GM10266 (cell line): ENCODE measurements around the gene ZNF276.

Source experiments
- DNase-seq: peaks from one replicate; pipeline ENCODE4 v3.0.0; 2012; ENCODE audit errors: extremely low spot score
- TF ChIP-seq, protein P1 (sequence below): IDR thresholded peaks from 2 replicates; pipeline ENCODE4 v1.5.1; 2012; ENCODE audit warnings: mild to moderate bottlenecking, low read depth; ENCODE audit not compliant: control insufficient read depth, insufficient read depth; ENCODE audit errors: missing control alignments

ZNF276 gene

DNA sequence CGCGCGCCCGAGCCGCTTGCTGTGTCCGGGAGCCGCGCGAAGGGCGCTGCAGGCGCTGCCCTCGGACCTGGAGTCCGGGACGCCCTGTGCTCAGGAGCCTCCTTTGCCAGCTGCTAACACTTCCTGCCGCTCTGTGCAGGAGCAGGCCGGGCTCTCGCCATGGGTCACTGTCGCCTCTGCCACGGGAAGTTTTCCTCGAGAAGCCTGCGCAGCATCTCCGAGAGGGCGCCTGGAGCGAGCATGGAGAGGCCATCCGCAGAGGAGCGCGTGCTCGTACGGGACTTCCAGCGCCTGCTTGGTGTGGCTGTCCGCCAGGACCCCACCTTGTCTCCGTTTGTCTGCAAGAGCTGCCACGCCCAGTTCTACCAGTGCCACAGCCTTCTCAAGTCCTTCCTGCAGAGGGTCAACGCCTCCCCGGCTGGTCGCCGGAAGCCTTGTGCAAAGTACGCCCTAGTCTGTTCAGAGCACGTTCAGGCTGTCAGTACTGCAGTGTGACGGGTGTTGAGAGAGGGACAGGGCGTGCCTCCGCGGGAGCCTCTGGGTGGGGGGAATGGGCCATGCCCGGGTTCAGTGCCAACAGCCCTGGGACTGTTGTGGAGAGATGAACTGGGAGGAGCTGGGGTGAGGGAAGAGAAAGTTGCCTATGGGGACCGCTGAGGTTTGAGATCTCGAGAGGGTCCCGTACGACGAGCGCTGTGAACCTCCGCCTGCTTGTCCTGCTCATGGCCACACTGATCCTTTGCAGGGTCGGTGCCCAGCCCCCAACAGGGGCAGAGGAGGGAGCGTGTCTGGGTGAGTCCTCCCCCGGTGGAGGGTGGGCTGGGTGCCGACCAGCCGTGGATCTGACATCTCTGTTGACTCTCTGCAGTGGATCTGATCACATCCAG, 1.3 kb downstream of the ZNF276 start:
- peak; percentile 61 for DNase-seq
- TF ChIP-seq, protein P1, sequence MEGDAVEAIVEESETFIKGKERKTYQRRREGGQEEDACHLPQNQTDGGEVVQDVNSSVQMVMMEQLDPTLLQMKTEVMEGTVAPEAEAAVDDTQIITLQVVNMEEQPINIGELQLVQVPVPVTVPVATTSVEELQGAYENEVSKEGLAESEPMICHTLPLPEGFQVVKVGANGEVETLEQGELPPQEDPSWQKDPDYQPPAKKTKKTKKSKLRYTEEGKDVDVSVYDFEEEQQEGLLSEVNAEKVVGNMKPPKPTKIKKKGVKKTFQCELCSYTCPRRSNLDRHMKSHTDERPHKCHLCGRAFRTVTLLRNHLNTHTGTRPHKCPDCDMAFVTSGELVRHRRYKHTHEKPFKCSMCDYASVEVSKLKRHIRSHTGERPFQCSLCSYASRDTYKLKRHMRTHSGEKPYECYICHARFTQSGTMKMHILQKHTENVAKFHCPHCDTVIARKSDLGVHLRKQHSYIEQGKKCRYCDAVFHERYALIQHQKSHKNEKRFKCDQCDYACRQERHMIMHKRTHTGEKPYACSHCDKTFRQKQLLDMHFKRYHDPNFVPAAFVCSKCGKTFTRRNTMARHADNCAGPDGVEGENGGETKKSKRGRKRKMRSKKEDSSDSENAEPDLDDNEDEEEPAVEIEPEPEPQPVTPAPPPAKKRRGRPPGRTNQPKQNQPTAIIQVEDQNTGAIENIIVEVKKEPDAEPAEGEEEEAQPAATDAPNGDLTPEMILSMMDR, result no peak

DNA sequence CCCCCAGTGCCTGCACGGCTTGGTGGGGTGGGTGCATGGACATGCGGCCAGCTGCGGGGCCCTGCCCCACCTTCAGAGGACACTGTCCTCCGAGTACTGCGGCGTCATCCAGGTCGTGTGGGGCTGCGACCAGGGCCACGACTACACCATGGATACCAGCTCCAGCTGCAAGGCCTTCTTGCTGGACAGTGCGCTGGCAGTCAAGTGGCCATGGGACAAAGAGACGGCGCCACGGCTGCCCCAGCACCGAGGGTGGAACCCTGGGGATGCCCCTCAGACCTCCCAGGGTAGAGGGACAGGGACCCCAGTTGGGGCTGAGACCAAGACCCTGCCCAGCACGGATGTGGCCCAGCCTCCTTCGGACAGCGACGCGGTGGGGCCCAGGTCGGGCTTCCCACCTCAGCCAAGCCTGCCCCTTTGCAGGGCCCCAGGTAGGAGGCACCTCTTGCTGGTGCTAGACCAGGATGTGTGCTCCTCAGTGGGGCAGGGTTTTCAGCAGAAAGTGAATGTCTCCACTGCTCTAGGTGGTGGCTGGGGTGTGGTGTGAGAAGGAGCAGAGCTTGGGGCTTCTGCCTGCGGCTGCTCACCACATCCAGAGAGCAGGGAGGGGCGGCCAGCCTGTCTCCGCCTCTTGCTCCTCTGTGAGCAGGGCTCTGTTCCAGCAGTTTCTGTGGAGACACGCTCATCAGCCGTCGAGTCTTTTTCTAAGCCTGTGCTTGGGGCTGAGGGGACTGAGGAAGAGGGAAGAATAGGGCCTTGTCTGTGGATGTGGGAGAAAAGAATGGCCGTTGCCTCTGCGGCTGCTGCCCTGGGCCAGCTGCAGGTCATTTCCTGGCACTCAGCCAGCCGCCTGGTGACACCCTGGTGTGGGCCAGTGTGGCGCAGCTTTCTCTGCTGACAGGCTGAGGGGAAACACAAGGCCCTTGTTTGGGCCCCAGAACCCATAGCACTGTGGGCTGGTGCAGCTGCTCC, 2.2 kb downstream of the ZNF276 start:
- TF ChIP-seq, protein P1, result no peak
- no peak for DNase-seq

DNA sequence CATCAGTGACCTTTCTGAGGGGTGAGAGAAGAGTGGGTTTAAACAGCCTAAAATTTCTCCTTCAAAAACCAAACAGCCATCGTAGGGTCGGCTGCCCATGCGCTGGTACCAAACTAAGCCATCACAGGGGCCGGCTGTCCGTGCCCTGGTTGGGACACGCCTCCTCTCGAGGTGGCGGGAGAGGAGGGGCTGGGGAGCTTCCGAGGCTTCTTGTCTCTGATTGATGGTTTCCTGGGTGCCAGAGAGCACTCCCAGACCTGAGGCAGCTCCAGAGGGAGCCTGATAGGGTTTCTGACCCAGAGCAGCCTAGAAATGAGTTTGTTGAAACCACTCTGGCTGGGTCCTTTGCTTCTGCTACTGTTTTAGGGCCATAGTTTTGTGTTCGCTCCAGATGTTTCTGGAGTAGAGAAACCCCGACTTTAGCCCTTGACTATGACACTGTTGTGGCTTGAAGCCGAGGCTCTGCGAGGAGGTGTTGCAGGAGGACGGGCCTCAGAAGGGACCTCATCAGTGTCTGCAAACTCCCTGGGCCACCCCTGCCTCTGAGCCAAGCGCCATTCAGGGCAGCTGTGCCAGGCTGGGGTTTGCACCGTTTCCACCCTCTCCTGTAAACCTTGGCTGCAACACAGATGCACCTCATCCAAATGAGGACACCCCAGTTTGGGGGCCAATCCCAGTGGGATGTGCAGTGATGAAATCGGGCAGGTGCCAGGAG, 6.2 kb downstream of the ZNF276 start:
- TF ChIP-seq, protein P1, result no peak
- no peak for DNase-seq

DNA sequence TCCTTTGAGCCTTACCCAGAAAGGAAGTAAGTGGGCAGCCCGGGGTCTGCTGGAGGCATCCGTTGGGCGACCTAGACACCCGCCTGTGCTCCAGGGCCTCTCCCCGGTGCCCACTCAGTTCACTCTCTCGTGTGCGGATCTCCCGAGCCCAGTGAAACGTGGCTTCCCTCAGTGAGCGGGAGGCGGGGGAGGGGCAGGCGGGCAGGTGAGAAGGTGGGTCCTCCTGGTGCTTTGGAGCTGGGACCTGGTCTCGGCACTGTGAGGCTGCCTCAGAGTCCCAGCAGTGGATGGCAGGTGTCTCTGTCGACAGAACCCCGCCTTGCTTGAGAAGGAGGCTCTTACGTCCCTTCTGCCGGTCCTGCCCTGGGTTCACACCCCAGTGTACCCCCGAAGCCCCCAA, 8.0 kb downstream of the ZNF276 start:
- TF ChIP-seq, protein P1, result no peak
- no peak for DNase-seq

DNA sequence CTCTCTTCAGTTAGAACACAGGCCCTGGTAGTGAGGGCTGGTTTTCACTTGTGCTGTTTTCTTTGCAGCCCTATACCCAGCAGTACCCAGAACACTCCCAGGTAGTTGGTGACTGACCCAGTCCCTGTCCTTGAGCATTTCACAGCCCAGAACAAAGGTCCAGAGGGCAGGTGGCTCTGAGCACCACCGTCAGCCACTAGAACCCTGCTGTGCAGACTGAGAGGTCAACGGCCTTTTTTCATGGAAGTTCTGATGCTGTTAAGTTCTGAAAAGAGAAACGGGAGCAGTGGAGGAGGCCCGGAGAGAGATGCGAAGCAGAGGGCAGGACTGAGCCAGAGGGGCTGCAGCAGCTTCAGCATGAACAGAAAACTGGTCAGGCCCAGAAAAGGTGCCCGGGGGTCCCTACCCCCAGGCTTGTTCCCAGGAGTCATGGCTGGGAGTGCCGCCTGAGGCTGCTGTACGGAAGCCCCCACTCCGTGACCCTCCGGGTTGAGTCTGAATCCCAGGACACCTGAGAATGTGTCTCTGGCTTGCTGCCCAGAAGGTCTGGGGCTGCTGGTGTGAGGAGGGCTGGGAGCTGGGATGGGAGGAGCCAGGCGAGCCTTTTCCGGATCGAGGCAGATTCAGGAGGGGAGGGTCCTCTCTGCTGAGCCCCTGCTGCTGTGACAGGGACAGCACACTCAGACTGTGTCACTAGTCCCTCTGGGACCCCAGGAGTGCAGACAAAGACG, 8.7 kb downstream of the ZNF276 start:
- TF ChIP-seq, protein P1, result no peak
- DNase-seq, result no peak

DNA sequence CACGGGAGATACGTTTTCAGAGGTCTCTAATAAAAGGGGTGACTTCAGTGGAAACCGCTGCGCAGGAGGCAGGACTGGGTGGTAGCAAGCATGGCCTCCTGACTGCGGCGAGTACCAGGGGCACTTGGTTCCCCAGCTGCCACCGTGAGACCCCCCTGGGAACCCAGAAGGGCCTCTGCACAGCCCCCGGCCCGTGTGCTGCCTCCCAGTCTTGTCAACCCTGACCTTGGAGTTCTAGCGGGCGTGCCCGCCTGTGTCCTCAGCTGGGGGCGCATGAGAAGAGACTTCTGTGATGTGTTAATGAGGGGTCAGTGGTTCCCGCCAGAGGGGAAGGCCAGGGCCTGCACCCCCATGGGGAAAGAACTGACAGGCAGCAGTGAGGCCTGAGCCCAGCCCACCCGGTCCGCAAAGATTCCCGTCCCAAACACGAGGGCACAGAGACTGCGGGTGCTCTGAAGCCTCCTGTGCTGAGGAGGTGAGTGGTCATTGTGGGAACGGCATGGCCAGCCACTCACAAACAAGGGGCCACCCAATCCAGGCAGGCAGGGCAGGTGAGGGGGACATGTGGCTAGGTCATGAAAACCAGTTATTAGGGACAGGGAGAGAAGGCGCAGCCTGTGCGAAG, 9.4 kb downstream of the ZNF276 start:
- no peak for DNase-seq
- TF ChIP-seq, protein P1, result no peak
